ENCODE results near the gene ATCAY. TPM values are rescaled to one million over a fixed set of nuclear protein-coding genes. Genes with fewer than 3 reads are reported as not detected.
"Not testable (repeated sequence)": the region's sequence is repeated elsewhere in the genome, so short reads cannot be mapped to it uniquely, and the experiment has no call there.

ATCAY gene
- total RNA-seq, 1 donor: not detected

DNA sequence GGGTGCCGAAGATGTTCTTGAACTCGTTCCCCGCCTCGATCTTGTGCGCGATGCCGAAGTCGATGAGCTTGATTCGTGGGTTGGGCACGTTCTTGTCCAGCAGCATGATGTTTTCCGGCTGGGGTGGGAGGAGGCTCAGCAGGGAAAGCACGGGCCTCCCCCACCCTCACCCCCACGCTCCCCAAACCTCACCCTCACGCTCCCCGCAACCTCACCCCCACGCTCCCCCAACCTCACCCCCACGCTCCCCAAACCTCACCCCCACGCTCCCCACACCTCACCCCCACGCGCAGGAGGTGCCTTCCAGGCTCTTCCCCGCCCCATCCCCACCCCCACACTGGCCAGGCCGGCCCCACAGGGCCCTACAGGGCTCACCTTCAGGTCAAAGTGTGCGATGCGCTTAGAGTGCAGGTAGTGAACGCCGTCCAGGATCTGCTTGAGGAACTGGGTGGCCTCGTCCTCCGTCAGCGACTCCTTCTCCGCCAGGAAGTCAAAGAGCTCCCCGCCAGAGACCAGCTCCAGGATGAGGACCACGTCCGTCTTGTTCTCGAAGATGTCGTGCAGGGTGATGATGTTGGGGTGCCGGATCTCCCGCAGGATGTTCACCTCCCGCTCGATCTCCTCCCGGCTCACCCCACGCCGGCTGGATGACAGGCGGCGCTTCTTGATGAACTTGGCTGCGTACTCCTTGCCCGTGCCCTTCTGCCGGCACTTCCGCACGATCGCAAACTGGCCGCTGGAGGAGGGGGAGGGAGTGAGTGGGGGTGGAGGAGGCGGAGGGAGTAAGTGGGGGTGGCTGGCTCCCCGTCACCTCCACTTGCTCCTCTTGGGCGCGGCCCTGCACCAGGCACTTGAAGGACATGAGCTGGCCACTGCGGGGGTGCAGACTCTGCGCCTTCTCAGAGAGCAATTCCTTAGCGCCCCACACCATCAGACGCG lies 84.0 kb downstream of the ATCAY start:
- H3K4me2 ChIP-seq (ENCODE audit: insufficient read depth, low read length): no peak overlapping the region
- H3K9me3 ChIP-seq (ENCODE audit: low read depth, low read length): no peaks in the 10 kb centered on the region
- H4K20me1 ChIP-seq (ENCODE audit: insufficient read depth, low read length): peaks cover 53% of the 10 kb centered on the region
- TF ChIP-seq, protein P1, sequence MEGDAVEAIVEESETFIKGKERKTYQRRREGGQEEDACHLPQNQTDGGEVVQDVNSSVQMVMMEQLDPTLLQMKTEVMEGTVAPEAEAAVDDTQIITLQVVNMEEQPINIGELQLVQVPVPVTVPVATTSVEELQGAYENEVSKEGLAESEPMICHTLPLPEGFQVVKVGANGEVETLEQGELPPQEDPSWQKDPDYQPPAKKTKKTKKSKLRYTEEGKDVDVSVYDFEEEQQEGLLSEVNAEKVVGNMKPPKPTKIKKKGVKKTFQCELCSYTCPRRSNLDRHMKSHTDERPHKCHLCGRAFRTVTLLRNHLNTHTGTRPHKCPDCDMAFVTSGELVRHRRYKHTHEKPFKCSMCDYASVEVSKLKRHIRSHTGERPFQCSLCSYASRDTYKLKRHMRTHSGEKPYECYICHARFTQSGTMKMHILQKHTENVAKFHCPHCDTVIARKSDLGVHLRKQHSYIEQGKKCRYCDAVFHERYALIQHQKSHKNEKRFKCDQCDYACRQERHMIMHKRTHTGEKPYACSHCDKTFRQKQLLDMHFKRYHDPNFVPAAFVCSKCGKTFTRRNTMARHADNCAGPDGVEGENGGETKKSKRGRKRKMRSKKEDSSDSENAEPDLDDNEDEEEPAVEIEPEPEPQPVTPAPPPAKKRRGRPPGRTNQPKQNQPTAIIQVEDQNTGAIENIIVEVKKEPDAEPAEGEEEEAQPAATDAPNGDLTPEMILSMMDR (IDR thresholded peaks at IDR 0.05; ENCODE audit: extremely low read depth, low read depth, low read length): no peak
- no peak for DNase-seq (ENCODE audit: insufficient read length, low spot score, missing footprints)
- peaks cover 77% of the 10 kb centered on the region for H3K79me2 ChIP-seq (ENCODE audit: insufficient read depth, low read length)
- H3K27me3 ChIP-seq (ENCODE audit: insufficient read depth, low read length): no peaks in the 10 kb centered on the region
- no peak overlapping the region for H3K27ac ChIP-seq (ENCODE audit: low read depth, low read length)
- H3K4me1 ChIP-seq (ENCODE audit: insufficient read depth, low read length): peaks cover 21% of the 10 kb centered on the region
- peaks cover 76% of the 10 kb centered on the region for H3K36me3 ChIP-seq (ENCODE audit: insufficient read depth, low read length)
- no peak overlapping the region for H2AFZ ChIP-seq (ENCODE audit: low read length)
- no peak overlapping the region for H3K4me3 ChIP-seq (ENCODE audit: insufficient read depth, low read length)

DNA sequence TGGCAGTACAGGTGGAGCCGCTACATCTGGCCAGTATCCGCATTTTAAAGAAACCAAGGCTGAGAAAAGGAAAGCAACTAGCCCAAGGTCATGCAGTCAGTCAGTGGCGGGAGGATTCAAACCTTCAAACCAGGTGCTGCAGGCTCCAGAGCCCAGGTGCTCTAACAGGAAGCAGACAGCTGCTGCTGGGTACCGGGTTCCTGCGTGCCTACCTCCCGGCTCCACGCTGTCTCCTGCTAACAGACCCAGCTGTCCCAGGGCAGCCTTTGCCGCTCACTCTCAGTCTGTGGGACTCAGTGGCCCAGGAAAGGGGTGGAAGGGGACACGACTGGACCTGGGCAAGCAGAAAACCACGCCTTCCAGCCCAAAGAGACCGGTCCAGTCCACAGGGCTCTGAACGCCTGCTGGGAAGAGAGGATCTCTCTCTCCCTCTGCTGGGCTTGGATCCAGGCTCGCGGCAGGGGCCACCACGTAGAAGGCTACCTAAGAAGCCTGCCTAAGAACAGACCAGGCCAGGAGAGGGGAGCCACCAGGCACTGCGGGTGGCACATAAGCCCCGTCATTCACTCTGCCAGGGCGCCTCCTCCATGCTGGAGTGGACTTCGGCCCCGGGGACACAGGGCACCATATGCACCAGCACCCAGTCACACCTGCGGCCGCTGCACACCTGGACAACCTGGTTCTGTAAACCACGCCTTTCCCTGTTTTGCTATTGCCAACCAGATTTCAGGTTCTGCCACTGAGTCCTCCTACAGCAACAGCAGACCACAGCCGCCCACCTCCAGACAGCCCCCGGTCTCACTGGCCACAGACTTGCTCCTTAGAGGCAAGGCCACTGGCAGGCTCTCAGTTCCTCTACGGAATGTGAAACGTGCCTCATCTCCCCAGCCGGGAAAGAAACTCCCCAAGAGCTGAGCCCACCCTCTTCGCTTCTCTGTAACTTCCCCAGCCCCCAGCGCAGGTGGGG lies 85.8 kb downstream of the ATCAY start:
- no peak overlapping the region for H3K27ac ChIP-seq (ENCODE audit: low read depth, low read length)
- H3K9me3 ChIP-seq (ENCODE audit: low read depth, low read length): no peaks in the 10 kb centered on the region
- H3K4me1 ChIP-seq (ENCODE audit: insufficient read depth, low read length): peaks cover 29% of the 10 kb centered on the region
- H3K4me2 ChIP-seq (ENCODE audit: insufficient read depth, low read length): no peak overlapping the region
- no peaks in the 10 kb centered on the region for H3K27me3 ChIP-seq (ENCODE audit: insufficient read depth, low read length)
- H3K36me3 ChIP-seq (ENCODE audit: insufficient read depth, low read length): peaks cover 60% of the 10 kb centered on the region
- peaks cover 77% of the 10 kb centered on the region for H3K79me2 ChIP-seq (ENCODE audit: insufficient read depth, low read length)
- H3K4me3 ChIP-seq (ENCODE audit: insufficient read depth, low read length): no peak overlapping the region
- TF ChIP-seq, protein P1 (IDR thresholded peaks at IDR 0.05; ENCODE audit: extremely low read depth, low read depth, low read length): no peak
- no peak overlapping the region for H2AFZ ChIP-seq (ENCODE audit: low read length)
- H4K20me1 ChIP-seq (ENCODE audit: insufficient read depth, low read length): peaks cover 58% of the 10 kb centered on the region
- no peak for DNase-seq (ENCODE audit: insufficient read length, low spot score, missing footprints)

DNA sequence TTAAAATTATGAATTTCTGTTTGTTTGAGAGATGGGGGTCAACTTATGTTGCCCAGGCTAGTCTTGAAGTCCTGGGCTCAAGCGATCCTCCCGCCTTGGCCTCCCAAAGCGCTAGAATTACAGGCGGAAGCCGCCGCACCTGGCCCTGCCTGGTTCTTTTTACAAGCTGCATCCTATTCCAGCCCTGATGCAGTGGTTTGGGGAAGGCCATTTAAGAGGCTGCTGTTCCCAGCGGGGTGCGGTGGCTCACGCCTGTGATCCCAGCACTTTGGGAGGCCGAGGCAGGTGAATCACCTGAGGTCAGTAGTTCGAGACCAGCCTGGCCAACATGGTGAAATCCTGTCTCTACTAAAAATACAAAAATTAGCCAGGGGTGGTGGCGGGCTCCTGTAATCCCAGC lies 87.5 kb downstream of the ATCAY start:
- Histone ChIP-seq H3K4me1 (ENCODE audit: insufficient read depth, low read length) (peaks cover 30% of the 10 kb centered on the region), H3K36me3 (ENCODE audit: insufficient read depth, low read length) (peaks cover 49% of the 10 kb centered on the region), H3K4me2 (ENCODE audit: insufficient read depth, low read length) (peak overlapping the region; percentile 95), H4K20me1 (ENCODE audit: insufficient read depth, low read length) (peaks cover 58% of the 10 kb centered on the region), H3K27ac (ENCODE audit: low read depth, low read length) (peak overlapping the region; percentile 94), H3K79me2 (ENCODE audit: insufficient read depth, low read length) (peaks cover 67% of the 10 kb centered on the region)
- not testable (repeated sequence) for H3K27me3 ChIP-seq (ENCODE audit: insufficient read depth, low read length); DNase-seq (ENCODE audit: insufficient read length, low spot score, missing footprints); H3K4me3 ChIP-seq (ENCODE audit: insufficient read depth, low read length); H2AFZ ChIP-seq (ENCODE audit: low read length); H3K9me3 ChIP-seq (ENCODE audit: low read depth, low read length)

DNA sequence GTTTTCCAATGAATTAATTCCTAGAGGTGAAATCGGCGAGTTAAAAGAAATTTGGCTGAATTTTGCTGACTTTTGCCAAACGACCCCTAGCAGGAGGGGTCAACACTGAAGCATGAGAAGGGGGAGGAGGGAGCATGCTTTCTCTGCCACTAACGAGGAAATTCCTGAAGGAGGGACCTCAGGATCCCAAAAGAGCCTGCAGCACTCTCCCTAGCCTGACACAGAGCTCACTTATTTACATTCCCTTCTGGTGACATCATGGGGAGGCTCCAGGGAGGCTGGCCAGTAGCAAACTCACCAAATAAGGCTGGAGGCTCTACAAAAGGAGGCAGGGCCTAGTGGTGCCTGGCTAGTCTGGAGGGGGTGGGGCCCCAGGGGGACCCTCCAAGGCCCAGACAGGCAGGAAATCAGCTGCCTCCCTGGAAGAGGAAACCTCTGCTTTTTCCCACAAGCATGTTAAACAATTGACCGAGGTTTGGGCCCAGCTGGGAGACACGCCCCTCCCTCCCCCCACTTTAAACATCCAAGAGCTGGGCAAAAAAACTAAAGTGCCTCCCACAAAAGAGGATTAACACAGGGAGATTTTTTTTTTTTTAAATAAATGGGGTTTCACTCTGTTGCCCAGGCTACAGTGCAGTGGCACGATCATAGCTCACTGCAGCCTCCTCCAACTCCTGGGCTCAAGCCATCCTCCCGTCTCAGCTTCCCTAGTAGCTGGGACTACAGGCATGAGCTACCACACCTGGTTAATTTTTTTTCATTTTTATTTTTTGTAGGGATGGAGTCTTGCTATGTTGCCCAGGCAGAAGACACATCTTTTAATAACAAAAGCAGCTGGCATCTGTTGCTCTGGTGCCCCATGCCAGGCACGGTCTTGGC lies 88.3 kb downstream of the ATCAY start:
- H3K79me2 ChIP-seq (ENCODE audit: insufficient read depth, low read length): peaks cover 59% of the 10 kb centered on the region

More for the DNA sequence above, 88.3 kb downstream of the ATCAY start:
- DNase-seq (ENCODE audit: insufficient read length, low spot score, missing footprints): peak; percentile 99
- peaks cover 53% of the 10 kb centered on the region for H4K20me1 ChIP-seq (ENCODE audit: insufficient read depth, low read length)
- H2AFZ ChIP-seq (ENCODE audit: low read length): no peak overlapping the region
- no peaks in the 10 kb centered on the region for H3K27me3 ChIP-seq (ENCODE audit: insufficient read depth, low read length)
- H3K4me1 ChIP-seq (ENCODE audit: insufficient read depth, low read length): peaks cover 30% of the 10 kb centered on the region
- H3K4me2 ChIP-seq (ENCODE audit: insufficient read depth, low read length): peak overlapping the region; percentile 95
- no peaks in the 10 kb centered on the region for H3K9me3 ChIP-seq (ENCODE audit: low read depth, low read length)
- peaks cover 41% of the 10 kb centered on the region for H3K36me3 ChIP-seq (ENCODE audit: insufficient read depth, low read length)
- TF ChIP-seq, protein P1 (IDR thresholded peaks at IDR 0.05; ENCODE audit: extremely low read depth, low read depth, low read length): no peak
- peak overlapping the region; percentile 94 for H3K4me3 ChIP-seq (ENCODE audit: insufficient read depth, low read length)
- peak overlapping the region; percentile 94 for H3K27ac ChIP-seq (ENCODE audit: low read depth, low read length)

Measured in osteoblast (primary cell).